Measurements from ENCODE around the gene EPS8L3. TPM values are rescaled to one million over a fixed set of nuclear protein-coding genes. Genes with fewer than 3 reads are reported as not detected.

Gene EPS8L3
- total RNA-seq, 6 donors from 2014 or later, result 0.20 TPM; not detected in 5

GRCh38 chr1:109807402-109807801, 43.7 kb upstream of the EPS8L3 start:
- Histone ChIP-seq H3K27ac (peak overlapping the region in 2 of 4 donors; percentile 50 to 70), H3K27me3 (no peaks in the 10 kb centered on the region), H3K4me1 (peaks cover 30 to 37% (median 33%) of the 10 kb centered on the region in 4 donors), H3K36me3 (no peaks in the 10 kb centered on the region), H3K4me3 (no peak overlapping the region), H3K9me3 (no peaks in the 10 kb centered on the region)
- peak in 1 of 2 donors; percentile 30 for DNase-seq
- TF ChIP-seq, protein P1, sequence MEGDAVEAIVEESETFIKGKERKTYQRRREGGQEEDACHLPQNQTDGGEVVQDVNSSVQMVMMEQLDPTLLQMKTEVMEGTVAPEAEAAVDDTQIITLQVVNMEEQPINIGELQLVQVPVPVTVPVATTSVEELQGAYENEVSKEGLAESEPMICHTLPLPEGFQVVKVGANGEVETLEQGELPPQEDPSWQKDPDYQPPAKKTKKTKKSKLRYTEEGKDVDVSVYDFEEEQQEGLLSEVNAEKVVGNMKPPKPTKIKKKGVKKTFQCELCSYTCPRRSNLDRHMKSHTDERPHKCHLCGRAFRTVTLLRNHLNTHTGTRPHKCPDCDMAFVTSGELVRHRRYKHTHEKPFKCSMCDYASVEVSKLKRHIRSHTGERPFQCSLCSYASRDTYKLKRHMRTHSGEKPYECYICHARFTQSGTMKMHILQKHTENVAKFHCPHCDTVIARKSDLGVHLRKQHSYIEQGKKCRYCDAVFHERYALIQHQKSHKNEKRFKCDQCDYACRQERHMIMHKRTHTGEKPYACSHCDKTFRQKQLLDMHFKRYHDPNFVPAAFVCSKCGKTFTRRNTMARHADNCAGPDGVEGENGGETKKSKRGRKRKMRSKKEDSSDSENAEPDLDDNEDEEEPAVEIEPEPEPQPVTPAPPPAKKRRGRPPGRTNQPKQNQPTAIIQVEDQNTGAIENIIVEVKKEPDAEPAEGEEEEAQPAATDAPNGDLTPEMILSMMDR (IDR thresholded peaks at IDR 0.05), result no peak
- no peak for TF ChIP-seq POLR2A (IDR thresholded peaks at IDR 0.05)
- no peak for ATAC-seq (ENCODE audit: low FRiP score in 2 of 2)
- WGBS, 2 donors, result 91% methylated on average over 4 to 9 of the region's 9 CpGs

- ATAC-seq (ENCODE audit: low FRiP score in 2 of 2) (peak in 1 of 2 donors; percentile 15), DNase-seq (no peak)
- 44 to 59% methylated on average over 5 to 6 of the region's 6 CpGs for WGBS, 2 donors
- Histone ChIP-seq H3K4me3 (no peak overlapping the region), H3K9me3 (no peaks in the 10 kb centered on the region), H3K27ac (peak overlapping the region in 3 of 4 donors; percentile 28 to 70 (median 50)), H3K36me3 (no peaks in the 10 kb centered on the region), H3K27me3 (no peaks in the 10 kb centered on the region), H3K4me1 (peaks cover 30 to 37% (median 33%) of the 10 kb centered on the region in 4 donors)
- TF ChIP-seq, protein P1 (IDR thresholded peaks at IDR 0.05), result no peak
- TF ChIP-seq POLR2A (IDR thresholded peaks at IDR 0.05), result no peak
- TF ChIP-seq POLR2AphosphoS5 (IDR thresholded peaks at IDR 0.05), result peak; percentile 22 to 75
Observed at GRCh38 chr1:109806733-109807400, 43.1 kb upstream of the EPS8L3 start.

- Histone ChIP-seq H3K27ac (no peak overlapping the region), H3K36me3 (no peaks in the 10 kb centered on the region), H3K9me3 (no peaks in the 10 kb centered on the region), H3K4me1 (peaks cover 30 to 37% (median 33%) of the 10 kb centered on the region in 4 donors), H3K4me3 (no peak overlapping the region), H3K27me3 (no peaks in the 10 kb centered on the region)
- no peak for ATAC-seq (ENCODE audit: low FRiP score in 2 of 2)
- DNase-seq, result peak in 1 of 2 donors; percentile 20
- 57 to 60% methylated on average over 4 of the region's 8 CpGs for WGBS, 2 donors
- TF ChIP-seq, protein P1 (IDR thresholded peaks at IDR 0.05), result no peak
- peak; percentile 5 to 37 for TF ChIP-seq POLR2AphosphoS5 (IDR thresholded peaks at IDR 0.05)
Observed at GRCh38 chr1:109805486-109806165, 41.9 kb upstream of the EPS8L3 start.

DNA sequence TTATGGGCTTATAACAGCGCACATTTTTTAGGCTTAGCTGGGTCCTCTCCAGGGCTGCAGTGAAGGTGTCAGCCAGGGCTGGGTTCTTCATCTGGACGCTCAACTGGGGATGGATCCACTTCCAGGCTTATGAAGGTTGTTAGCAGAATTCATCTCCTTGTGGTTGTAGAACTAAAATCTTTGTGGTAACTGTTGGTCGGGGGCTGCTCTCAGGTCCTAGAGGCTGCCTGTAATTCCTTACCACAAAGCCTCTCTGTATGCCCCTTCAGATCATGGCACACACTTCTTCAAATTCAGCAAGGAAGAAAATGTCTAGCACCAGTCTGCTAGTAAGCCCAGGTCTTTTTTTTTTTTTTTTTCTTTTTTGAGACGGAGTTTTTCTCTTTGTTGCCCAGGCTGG, 40.9 kb upstream of the EPS8L3 start:
- DNase-seq (peak in 1 of 2 donors; percentile 6), ATAC-seq (ENCODE audit: low FRiP score in 2 of 2) (no peak)
- TF ChIP-seq, protein P1 (IDR thresholded peaks at IDR 0.05), result no peak
- TF ChIP-seq POLR2AphosphoS5 (IDR thresholded peaks at IDR 0.05), result no peak
- no peak for TF ChIP-seq EP300 (IDR thresholded peaks at IDR 0.05)
- TF ChIP-seq POLR2A (IDR thresholded peaks at IDR 0.05), result no peak
- whole genome bisulfite sequencing, 2 donors, result 85 to 90% methylated on average over 4 of the region's 4 CpGs
- no peaks in the 10 kb centered on the region for H3K9me3 ChIP-seq
- H3K36me3 ChIP-seq, result no peaks in the 10 kb centered on the region
- peaks cover 30 to 37% (median 33%) of the 10 kb centered on the region in 4 donors for H3K4me1 ChIP-seq
- no peak overlapping the region for H3K27ac ChIP-seq
- H3K4me3 ChIP-seq, result no peak overlapping the region
- H3K27me3 ChIP-seq, result no peaks in the 10 kb centered on the region

Measured in upper lobe of left lung (tissue), 6 donors.